K562 (cell line): ENCODE results near the gene CSNK1D. TPM values are rescaled to one million over a fixed set of nuclear protein-coding genes. Genes with fewer than 3 reads are reported as not detected.

Source experiments
- ATAC-seq: fragments of 200-7000 bp; cut with Tn5 transposase; 3 replicates; pipeline ENCODE4 v1.9.1; 2020; ENCODE audit warnings: moderate library complexity
- BruUV-seq: library from RNA; stranded (reverse); fragments of 400-500 nt; replicated peaks from 2 replicates; lab custom pipeline; 2021; lab: Mats Ljungman, UMichigan
- CTCF ChIA-PET: fragments of 300-600 bp; formaldehyde crosslinking; extraction: SDS; loops from one replicate; lab custom pipeline; 2021; ENCODE audit warnings: low intra/inter-chr PET ratio; lab: Yijun Ruan, JAX
- POLR2A ChIA-PET: fragments of 300-600, 350-650 bp; sonication (Branson Sonifier 250); formaldehyde crosslinking; extraction: SDS; loops from one replicate; lab custom pipeline; 2021; ENCODE audit warnings: antibody characterized with exemption, inconsistent platforms; lab: Yijun Ruan, JAX
- DNase-seq, 4 experiments: peaks; one replicate each; pipeline versions ENCODE4 v3.0.0 to v3.0.0-alpha.2; 2011 to 2018; ENCODE audit warnings: low spot score in 3 of 4, mixed read lengths in 3 of 4; ENCODE audit errors: extremely low read depth in 1 of 4
- FAIRE-seq: peaks from 2 replicates; lab custom pipeline; 2011; peaks lifted over from hg19 to GRCh38; lab: Jason Lieb, UNC
- H2AFZ ChIP-seq: 2 replicates; pipeline ENCODE4 v1.6.0; 2011; ENCODE audit warnings: low read depth, low read length, control low read depth, inconsistent platforms
- H3K27ac ChIP-seq: fragments of 200-600 bp; 3 replicates; pipeline ENCODE4 v1.8.0; 2011; ENCODE audit warnings: low read depth, mild to moderate bottlenecking, control low read depth, inconsistent platforms, low read length, moderate library complexity, mixed read lengths; ENCODE audit errors: extremely low read depth
- H3K27me3 ChIP-seq, 2 experiments: fragments of 300-600 bp in 1 of 2; 2 replicates in 1 of 2; 3 replicates in 1 of 2; pipeline versions ENCODE4 v1.6.0 to v1.8.0; 2011; ENCODE audit warnings: inconsistent platforms in 2 of 2, low read length in 2 of 2, mild to moderate bottlenecking in 1 of 2, mixed read lengths in 1 of 2, moderate library complexity in 1 of 2; ENCODE audit not compliant: control insufficient read depth in 2 of 2, insufficient read depth in 2 of 2
- H3K36me3 ChIP-seq: fragments of 300-600 bp; 3 replicates; pipeline ENCODE4 v1.8.0; 2011; ENCODE audit warnings: mild to moderate bottlenecking, low read length, inconsistent platforms; ENCODE audit not compliant: control insufficient read depth, insufficient read depth
- H3K4me1 ChIP-seq, 2 experiments: fragments of 200-600 bp in 1 of 2; replicated peaks in 1 of 2; 2 replicates in 1 of 2; 3 replicates in 1 of 2; pipeline versions ENCODE4 v1.5.1 to v1.8.0; 2011; ENCODE audit warnings: inconsistent platforms in 2 of 2, low read length in 2 of 2, mild to moderate bottlenecking in 1 of 2, mixed read lengths in 1 of 2, moderate library complexity in 1 of 2; ENCODE audit not compliant: control insufficient read depth in 2 of 2, insufficient read depth in 2 of 2
- H3K4me2 ChIP-seq: 2 replicates; pipeline ENCODE4 v1.6.1; 2011; ENCODE audit warnings: low read length, control low read depth, inconsistent platforms, mixed read lengths; ENCODE audit not compliant: insufficient read depth
- H3K4me3 ChIP-seq: fragments of 200-600 bp; sonication (generic), shearing (Covaris generic); 2 replicates; pipeline ENCODE4 v1.5.1; 2016; ENCODE audit warnings: control low read depth, inconsistent platforms
- H3K79me2 ChIP-seq: fragments of 200-600 bp; 3 replicates; pipeline ENCODE4 v1.8.0; 2011; ENCODE audit warnings: low read length, inconsistent platforms; ENCODE audit not compliant: control insufficient read depth, insufficient read depth
- H3K9ac ChIP-seq, 2 experiments: 2 replicates each; pipeline versions ENCODE4 v1.6.0 to v1.6.1; 2011; ENCODE audit warnings: low read depth in 2 of 2, low read length in 2 of 2, control low read depth in 1 of 2, inconsistent platforms in 1 of 2, mild to moderate bottlenecking in 1 of 2, mixed read lengths in 1 of 2; ENCODE audit not compliant: insufficient read depth in 1 of 2
- H3K9me1 ChIP-seq: one replicate; pipeline ENCODE4 v1.6.0; 2011; ENCODE audit warnings: inconsistent platforms, mild to moderate bottlenecking, low read length, moderate library complexity; ENCODE audit not compliant: control insufficient read depth, insufficient read depth
- H3K9me3 ChIP-seq: replicated peaks from 2 replicates; pipeline ENCODE4 v1.5.1; 2011; ENCODE audit warnings: low read depth, low read length, inconsistent platforms; ENCODE audit not compliant: control insufficient read depth, insufficient read depth
- H4K20me1 ChIP-seq: replicated peaks from 2 replicates; pipeline ENCODE4 v1.6.1; 2011; ENCODE audit warnings: low read length, inconsistent platforms, mixed read lengths; ENCODE audit not compliant: control insufficient read depth, insufficient read depth
- C11orf30 ChIP-seq: fragments of 450-650 bp; IDR thresholded peaks from 2 replicates; pipeline ENCODE4 v1.6.1; 2016; ENCODE audit warnings: low read depth, mild to moderate bottlenecking
- CHAMP1 ChIP-seq: fragments of 450-650 bp; IDR thresholded peaks from 2 replicates; pipeline ENCODE4 v1.6.1; 2016; ENCODE audit warnings: mild to moderate bottlenecking
- MLLT1 ChIP-seq, 2 experiments: fragments of 450-650 bp; IDR thresholded peaks; 2 replicates each; pipeline ENCODE4 v1.6.1; 2016
- NR2C2 ChIP-seq, 2 experiments: fragments of 200-800 bp in 1 of 2; sonication (Bioruptor generic) in 1 of 2; sonication (generic) in 1 of 2; formaldehyde crosslinking in 1 of 2; IDR thresholded peaks; 2 replicates each; pipeline versions ENCODE4 v1.6.1 to v1.8.0; 2016 to 2022; ENCODE audit warnings: mild to moderate bottlenecking in 1 of 2, missing compliant biosample characterization in 1 of 2, missing genetic modification characterization in 1 of 2, missing genetic modification reagents in 1 of 2
- PCBP1 ChIP-seq: fragments of 200-400 bp; formaldehyde crosslinking; IDR thresholded peaks from 2 replicates; pipeline ENCODE4 v1.6.1; 2018; ENCODE audit warnings: mild to moderate bottlenecking, low read depth, low read length; ENCODE audit not compliant: poor library complexity, severe bottlenecking
- POLR2G ChIP-seq: fragments of 200-400 bp; formaldehyde crosslinking; IDR thresholded peaks from 2 replicates; pipeline ENCODE4 v1.6.1; 2017; ENCODE audit warnings: low read depth, mild to moderate bottlenecking, antibody characterized with exemption, low read length, moderate library complexity
- RBFOX2 ChIP-seq: fragments of 200-400 bp; formaldehyde crosslinking; IDR thresholded peaks from 2 replicates; pipeline ENCODE4 v1.6.1; 2017; ENCODE audit warnings: low read depth, mild to moderate bottlenecking, low read length, moderate library complexity
- ZNF316 ChIP-seq: fragments of 450-650 bp; IDR thresholded peaks from 2 replicates; pipeline ENCODE4 v1.6.1; 2016
- ZNF324 ChIP-seq: fragments of 250-450 bp; sonication (Bioruptor Pico); IDR thresholded peaks from 2 replicates; pipeline ENCODE4 v1.4.0; 2020; ENCODE audit warnings: mild to moderate bottlenecking
- ZNF41 ChIP-seq: fragments of 250-450 bp; sonication (Bioruptor Pico); conservative IDR thresholded peaks from 2 replicates; pipeline ENCODE4 v1.4.0; 2020; ENCODE audit warnings: mild to moderate bottlenecking
- WGBS: fragments of 100-300 bp; shearing (Covaris generic); methylation state at CpG from one replicate; pipeline ENCODE4 v1.1.6; 2016; ENCODE audit warnings: low coverage, mixed read lengths; ENCODE audit not compliant: insufficient coverage; ENCODE audit errors: missing lambda C conversion rate; 5-methylcytosine and 5-hydroxymethylcytosine counted together
- in situ Hi-C: fragments of 300-500 bp; cut with MboI; formaldehyde crosslinking; loops from 4 replicates; pipeline ENCODE4 v1.15.0; 2018; ENCODE audit warnings: inconsistent platforms, mixed read lengths
- intact Hi-C: fragments of 100-400 bp; cut with micrococcal nuclease; formaldehyde crosslinking; loops from 2 replicates; pipeline ENCODE4 v1.14.2; 2022
- polyA plus RNA-seq, 8 experiments: library from polyadenylated mRNA; depleted of rRNA in 4 of 8; stranded (reverse) in 5 of 8; unstranded in 3 of 8; fragments of >200 nt; fragmentation: Nextera tagmentation in 2 of 8; fragmentation: Illumina TruSeq in 1 of 8; extraction: Ambion mirVana in 2 of 8; extraction: Trizol in 1 of 8; gene quantifications; 2 replicates each; pipeline versions ENCODE4 v1.2.1 to v1.2.3, GENCODE V29; 2011 to 2014; ENCODE audit warnings: inconsistent platforms in 1 of 8, missing spikeins in 1 of 8
- total RNA-seq, 7 experiments: library from RNA; depleted of rRNA in 6 of 7; stranded (reverse); fragments of >200 nt in 6 of 7; fragmentation: Illumina TruSeq in 2 of 7; extraction: Trizol in 2 of 7; gene quantifications; 2 replicates each; pipeline versions ENCODE4 v1.2.1 to v1.2.3, GENCODE V29; 2011 to 2021; ENCODE audit warnings: low replicate concordance in 1 of 7

The CSNK1D gene
- total and polyA plus RNA-seq, 9 of the 15 experiments (the other 6 are each of a cell fraction or from before 2014, with no cell fraction given), result 6.5 to 133 (median 41.3) TPM

GRCh38 chr17:82271401-82271800, 2.1 kb downstream of the CSNK1D start:
- H3K9me3 ChIP-seq, result no peaks in the 10 kb centered on the region
- no peak for TF ChIP-seq ZNF41 (CRISPR knock-in tag)
- no peak for TF ChIP-seq ZNF324
- TF ChIP-seq C11orf30, result peak; percentile 38; the same call in 1 of the 2 replicates
- peak; percentile 35; the same call in 1 of the 2 replicates for TF ChIP-seq ZNF316
- TF ChIP-seq PCBP1, result no peak
- no peak overlapping the region for H2AFZ ChIP-seq
- BruUV-seq, result no TSS peak
- 0 out of 2 replicates have a peak overlapping the region, but pooled peaks have one; percentile 84 for H3K4me2 ChIP-seq
- H3K36me3 ChIP-seq, result peaks cover 58% of the 10 kb centered on the region
- peaks cover 16% of the 10 kb centered on the region for H3K9me1 ChIP-seq
- CTCF ChIA-PET, result no interaction called here
- no peaks in the 10 kb centered on the region for H3K27me3 ChIP-seq
- WGBS, result 87% methylated on average over 6 of the region's 6 CpGs
- H3K4me3 ChIP-seq, result no peak overlapping the region
- H4K20me1 ChIP-seq, result peaks cover 58% of the 10 kb centered on the region
- no peak for ATAC-seq
- intact Hi-C loops, result no loop called here
- POLR2A ChIA-PET, result interaction anchor here (0.6 to 1.6 kb wide), 7 partner anchors 9 to 240 kb away, joined by 3 to 5 read pairs (median 4); partner anchors contain the start of gene RAC3
- no peak for FAIRE-seq
- H3K27ac ChIP-seq, result no peak overlapping the region
- peaks cover 51 to 83% of the 10 kb centered on the region in 2 experiments for H3K4me1 ChIP-seq
- H3K79me2 ChIP-seq, result peaks cover 71% of the 10 kb centered on the region
- in situ Hi-C loops, result no loop called here
- peak overlapping the region in 1 of 2 experiments; percentile 78; a peak in 1 of 4 replicates for H3K9ac ChIP-seq
- no peak for DNase-seq

- intact Hi-C loops, result no loop called here
- Histone ChIP-seq H4K20me1 (peaks cover 65% of the 10 kb centered on the region), H3K9ac (peak overlapping the region in 1 of 2 experiments; percentile 28; a peak in 2 of 4 replicates)
- no peak for TF ChIP-seq CHAMP1
- TF ChIP-seq RBFOX2, result 0 out of 2 replicates have a peak, but pooled peaks have one; percentile 15
- 0 out of 2 replicates have a peak, but pooled peaks have one; percentile 20 for TF ChIP-seq POLR2G
- TF ChIP-seq NR2C2 (CRISPR knock-in tag; IDR thresholded peaks at IDR 0.05), result no peak
- peak; percentile 21; the same call in 1 of the 2 replicates for TF ChIP-seq NR2C2 (tag; IDR thresholded peaks at IDR 0.05)
- no peak for TF ChIP-seq MLLT1 (IDR thresholded peaks at IDR 0.05)
Measured at GRCh38 chr17:82270651-82271050, 2.8 kb downstream of the CSNK1D start.

More at GRCh38 chr17:82270651-82271050, 2.8 kb downstream of the CSNK1D start:
- no peaks in the 10 kb centered on the region for H3K9me3 ChIP-seq
- no TSS peak for BruUV-seq
- in situ Hi-C loops, result no loop called here
- ChIA-PET CTCF (no interaction called here), POLR2A (interaction anchor here (0.6 to 1.8 kb wide), 7 partner anchors 9 to 21 kb away, joined by 3 to 6 read pairs (median 4); no protein-coding TSS in a partner anchor)
- peaks cover 78% of the 10 kb centered on the region for H3K79me2 ChIP-seq
- ATAC-seq, result no peak
- no peak for FAIRE-seq
- no peak overlapping the region for H2AFZ ChIP-seq
- no peaks in the 10 kb centered on the region for H3K27me3 ChIP-seq
- WGBS, result 91% methylated on average over 12 of the region's 12 CpGs
- no peak overlapping the region for H3K4me2 ChIP-seq
- peaks cover 51 to 79% of the 10 kb centered on the region in 2 experiments for H3K4me1 ChIP-seq
- no peak for DNase-seq
- H3K9me1 ChIP-seq, result peaks cover 16% of the 10 kb centered on the region
- H3K36me3 ChIP-seq, result peaks cover 66% of the 10 kb centered on the region
- peak overlapping the region; percentile 6; the same call in 1 of the 3 replicates for H3K27ac ChIP-seq
- H3K4me3 ChIP-seq, result no peak overlapping the region
